HCT116 (cell line): ENCODE measurements around the gene MYH10. TPM values are rescaled to one million over a fixed set of nuclear protein-coding genes. Genes with fewer than 3 reads are reported as not detected.

Experiments used
- ATAC-seq: fragments of 200-7000 bp; cut with Tn5 transposase; 2 replicates; pipeline ENCODE4 v1.9.1; 2020; ENCODE audit warnings: mild to moderate bottlenecking, moderate library complexity
- BruUV-seq: library from RNA; stranded (reverse); fragments of 400-500 nt; replicated peaks from 2 replicates; lab custom pipeline; 2021; lab: Mats Ljungman, UMichigan
- CTCF ChIA-PET: fragments of 300-600 bp; sonication (Branson Sonifier 250); formaldehyde crosslinking; loops from one replicate; lab custom pipeline; 2021; ENCODE audit warnings: antibody characterized with exemption; lab: Charles Lee
- POLR2A ChIA-PET: fragments of 300-600, 350-600 bp; sonication (Branson Sonifier 250); formaldehyde crosslinking; loops from one replicate; lab custom pipeline; 2021; ENCODE audit warnings: antibody characterized with exemption; lab: Charles Lee
- RAD21 ChIA-PET, 2 experiments: fragments of 300-600 bp; sonication (Branson Sonifier 250); formaldehyde crosslinking; loops; one replicate each; lab custom pipeline; 2023; ENCODE audit warnings: low total read pairs in 2 of 2; ENCODE audit not compliant: uncharacterized antibody in 2 of 2, unreplicated experiment in 2 of 2, low non-redundant PET in 1 of 2; lab: Charles Lee
- DNase-seq: peaks from one replicate; pipeline ENCODE4 v3.0.0-alpha.2; 2010; ENCODE audit warnings: low read depth, low spot score
- H2AFZ ChIP-seq: fragments of 200-600 bp; shearing (Covaris generic), sonication (generic); 2 replicates; pipeline ENCODE4 v1.6.1; 2017; ENCODE audit warnings: low read depth, mixed run types, mixed read lengths, antibody characterized with exemption, low read length; ENCODE audit not compliant: poor library complexity, severe bottlenecking
- H3K27ac ChIP-seq: 2 replicates; pipeline ENCODE4 v1.5.1; 2012; ENCODE audit warnings: low read depth, low read length
- H3K27me3 ChIP-seq: fragments of 200-600 bp; sonication (generic); 2 replicates; pipeline ENCODE4 v1.6.1; 2016; ENCODE audit warnings: mixed run types, low read length, mixed read lengths; ENCODE audit not compliant: insufficient read depth
- H3K36me3 ChIP-seq, 2 experiments: fragments of 200-500 bp in 1 of 2; fragments of 200-600 bp in 1 of 2; sonication (Bioruptor generic) in 1 of 2; sonication (generic) in 1 of 2; 2 replicates each; pipeline versions ENCODE4 v1.5.1 to v1.6.1; 2014 to 2016; ENCODE audit warnings: low read length in 2 of 2, inconsistent platforms in 1 of 2, mixed read lengths in 1 of 2, mixed run types in 1 of 2; ENCODE audit not compliant: insufficient read depth in 2 of 2, control insufficient read depth in 1 of 2
- H3K4me1 ChIP-seq, 2 experiments: fragments of 200-600 bp in 1 of 2; sonication (generic) in 1 of 2; 2 replicates each; pipeline versions ENCODE4 v1.5.1 to v1.6.1; 2012 to 2017; ENCODE audit warnings: low read length in 2 of 2, inconsistent platforms in 1 of 2, mild to moderate bottlenecking in 1 of 2, mixed read lengths in 1 of 2, mixed run types in 1 of 2, moderate library complexity in 1 of 2; ENCODE audit not compliant: insufficient read depth in 2 of 2, control insufficient read depth in 1 of 2
- H3K4me2 ChIP-seq: fragments of 200-600 bp; sonication (generic); 2 replicates; pipeline ENCODE4 v1.6.1; 2017; ENCODE audit warnings: mixed run types, low read length, mixed read lengths
- H3K4me3 ChIP-seq, 2 experiments: fragments of 200-600 bp in 1 of 2; sonication (generic) in 1 of 2; replicated peaks in 1 of 2; 2 replicates each; pipeline ENCODE4 v1.5.1; 2011 to 2016; ENCODE audit warnings: low read length in 2 of 2, control low read depth in 1 of 2, low read depth in 1 of 2, mild to moderate bottlenecking in 1 of 2, mixed read lengths in 1 of 2, mixed run types in 1 of 2
- H3K79me2 ChIP-seq: fragments of 200-600 bp; sonication (generic); 2 replicates; pipeline ENCODE4 v1.6.1; 2017; ENCODE audit warnings: mild to moderate bottlenecking, mixed run types, low read length, moderate library complexity, mixed read lengths; ENCODE audit not compliant: insufficient read depth
- H3K9ac ChIP-seq: fragments of 200-600 bp; sonication (generic); 2 replicates; pipeline ENCODE4 v1.6.1; 2016; ENCODE audit warnings: low read length, mixed read lengths
- H3K9me2 ChIP-seq: fragments of 200-600 bp; sonication (generic), shearing (Covaris generic); 2 replicates; pipeline ENCODE4 v1.6.1; 2017; ENCODE audit warnings: mixed run types, mild to moderate bottlenecking, moderate library complexity; ENCODE audit not compliant: insufficient read depth
- H3K9me3 ChIP-seq, 2 experiments: fragments of 200-500 bp in 1 of 2; fragments of 200-600 bp in 1 of 2; sonication (Bioruptor generic) in 1 of 2; sonication (generic) in 1 of 2; 2 replicates each; pipeline ENCODE4 v1.6.1; 2014 to 2017; ENCODE audit warnings: low read length in 2 of 2, mixed read lengths in 2 of 2, inconsistent platforms in 1 of 2, low read depth in 1 of 2, mild to moderate bottlenecking in 1 of 2, mixed run types in 1 of 2, moderate library complexity in 1 of 2; ENCODE audit not compliant: control insufficient read depth in 1 of 2, insufficient read depth in 1 of 2
- H4K20me1 ChIP-seq: fragments of 200-600 bp; sonication (generic), shearing (Covaris generic); 2 replicates; pipeline ENCODE4 v1.6.1; 2017; ENCODE audit warnings: mixed run types, mild to moderate bottlenecking, moderate library complexity; ENCODE audit not compliant: insufficient read depth
- CBX3 ChIP-seq: IDR thresholded peaks from 2 replicates; pipeline ENCODE4 v1.6.1; 2012; ENCODE audit warnings: low read depth
- CEBPB ChIP-seq: IDR thresholded peaks from 2 replicates; pipeline ENCODE4 v1.6.1; 2012; ENCODE audit warnings: low read depth
- EGR1 ChIP-seq: IDR thresholded peaks from 2 replicates; pipeline ENCODE4 v1.6.1; 2012; ENCODE audit warnings: low read depth
- ELF1 ChIP-seq: IDR thresholded peaks from 2 replicates; pipeline ENCODE4 v1.6.1; 2012; ENCODE audit warnings: low read depth, borderline replicate concordance
- EZH2 ChIP-seq: fragments of 200-600 bp; sonication (generic); IDR thresholded peaks from 2 replicates; pipeline ENCODE4 v1.6.1; 2017; ENCODE audit warnings: antibody characterized with exemption, mixed run types
- FOSL1 ChIP-seq: IDR thresholded peaks from 2 replicates; pipeline ENCODE4 v1.6.1; 2012; ENCODE audit warnings: low read depth
- POLR2A ChIP-seq: IDR thresholded peaks from 2 replicates; pipeline ENCODE4 v1.7.0; 2011; ENCODE audit warnings: borderline replicate concordance; ENCODE audit not compliant: insufficient read depth, insufficient read length; ENCODE audit errors: extremely low read depth
- SP1 ChIP-seq: IDR thresholded peaks from 2 replicates; pipeline ENCODE4 v1.6.1; 2012; ENCODE audit warnings: low read depth
- SRF ChIP-seq: IDR thresholded peaks from 2 replicates; pipeline ENCODE4 v1.6.1; 2012; ENCODE audit warnings: low read depth
- TCF7L2 ChIP-seq: IDR thresholded peaks from 2 replicates; pipeline ENCODE4 v1.7.0; 2011; ENCODE audit warnings: borderline replicate concordance, inconsistent platforms; ENCODE audit not compliant: insufficient read depth, insufficient read length; ENCODE audit errors: extremely low read depth
- YY1 ChIP-seq: IDR thresholded peaks from 2 replicates; pipeline ENCODE4 v1.6.1; 2011; ENCODE audit warnings: low read length, low read depth, moderate library complexity, mild to moderate bottlenecking; ENCODE audit not compliant: insufficient replicate concordance; ENCODE audit errors: extremely low read depth
- ZFX ChIP-seq: fragments of 450-650 bp; IDR thresholded peaks from 2 replicates; pipeline ENCODE4 v1.6.1; 2017
- ZNF274 ChIP-seq: fragments of 200-500 bp; sonication (Bioruptor generic); IDR thresholded peaks from 2 replicates; pipeline ENCODE4 v1.6.1; 2014; ENCODE audit warnings: mild to moderate bottlenecking, low read depth, low read length, inconsistent platforms
- intact Hi-C: fragments of 100-400 bp; cut with micrococcal nuclease; formaldehyde crosslinking; loops from 2 replicates; pipeline ENCODE4 v1.10.0; 2022
- total RNA-seq: library from RNA; stranded (reverse); gene quantifications from one replicate; pipeline ENCODE4 v1.2.1, GENCODE V29; 2021; ENCODE audit not compliant: unreplicated experiment
- TF ChIP-seq, protein P1 (sequence below): IDR thresholded peaks from 2 replicates; pipeline ENCODE4 v1.6.1; 2012
- TF ChIP-seq, protein P2 (sequence below): IDR thresholded peaks from 2 replicates; pipeline ENCODE4 v1.6.1; 2011; ENCODE audit warnings: mild to moderate bottlenecking, low read length, moderate library complexity; ENCODE audit not compliant: insufficient replicate concordance; ENCODE audit errors: extremely low read depth
- TF ChIP-seq, protein P3 (sequence below): IDR thresholded peaks from 2 replicates; pipeline ENCODE4 v1.6.1; 2012; ENCODE audit warnings: low read depth

MYH10 gene
- total RNA-seq, 1 experiment from 2014 or later = 39.2 TPM

DNA sequence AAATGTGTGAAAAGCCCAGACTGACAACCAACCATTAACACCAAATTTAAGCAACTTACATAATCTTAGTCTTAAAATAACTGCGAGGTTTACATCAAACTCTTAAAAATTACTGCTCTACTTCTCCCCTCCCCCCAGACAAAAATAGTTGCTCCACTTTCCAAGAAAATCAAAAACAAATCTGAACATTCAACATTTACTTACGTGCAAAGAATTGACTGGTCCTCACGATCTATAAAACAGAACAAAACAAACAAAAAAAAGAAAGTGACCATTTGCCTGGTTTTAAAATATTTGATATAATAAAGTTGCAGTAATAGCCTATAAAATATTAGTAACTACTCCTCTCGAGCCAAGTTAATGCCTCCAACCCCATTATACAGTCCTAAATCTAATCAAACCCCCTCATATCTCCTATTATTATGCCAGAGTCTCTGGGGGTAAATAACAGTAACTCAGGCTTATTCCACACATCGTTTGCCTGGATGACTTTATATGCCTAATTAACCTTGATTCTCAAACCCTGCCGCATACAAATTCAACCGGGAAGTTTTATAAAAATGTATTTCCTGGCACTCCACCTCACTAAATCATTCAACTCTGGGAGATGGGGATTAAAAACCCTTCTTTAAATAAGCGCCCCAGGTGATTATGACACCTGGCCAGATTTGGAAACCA lies 41.5 kb downstream of the MYH10 start:
- RAD21 ChIA-PET = no interaction called here
- POLR2A ChIA-PET = no interaction called here
- intact Hi-C loops = no loop called here
- Histone ChIP-seq H3K4me3 (no peak overlapping the region), H3K27ac (no peak overlapping the region), H3K9me2 (no peaks in the 10 kb centered on the region), H4K20me1 (0 out of 2 replicates have a peak, but pooled peaks cover 4% of the 10 kb centered on the region), H3K4me1 (no peaks in the 10 kb centered on the region), H3K9ac (no peak overlapping the region), H3K9me3 (no peaks in the 10 kb centered on the region), H3K36me3 (no peaks in the 10 kb centered on the region), H3K27me3 (no peaks in the 10 kb centered on the region), H3K79me2 (no peaks in the 10 kb centered on the region), H3K4me2 (no peak overlapping the region), H2AFZ (no peak overlapping the region)
- BruUV-seq = no TSS peak
- CTCF ChIA-PET = no interaction called here
- TF ChIP-seq CBX3 (no peak), CEBPB (no peak), EZH2 (no peak), EGR1 (no peak), YY1 (no peak), SP1 (no peak), ELF1 (no peak), ZNF274 (no peak), POLR2A (no peak), ZFX (no peak), SRF (no peak), TCF7L2 (no peak), FOSL1 (no peak)
- TF ChIP-seq, protein P1, sequence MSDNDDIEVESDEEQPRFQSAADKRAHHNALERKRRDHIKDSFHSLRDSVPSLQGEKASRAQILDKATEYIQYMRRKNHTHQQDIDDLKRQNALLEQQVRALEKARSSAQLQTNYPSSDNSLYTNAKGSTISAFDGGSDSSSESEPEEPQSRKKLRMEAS = no peak
- TF ChIP-seq, protein P2, sequence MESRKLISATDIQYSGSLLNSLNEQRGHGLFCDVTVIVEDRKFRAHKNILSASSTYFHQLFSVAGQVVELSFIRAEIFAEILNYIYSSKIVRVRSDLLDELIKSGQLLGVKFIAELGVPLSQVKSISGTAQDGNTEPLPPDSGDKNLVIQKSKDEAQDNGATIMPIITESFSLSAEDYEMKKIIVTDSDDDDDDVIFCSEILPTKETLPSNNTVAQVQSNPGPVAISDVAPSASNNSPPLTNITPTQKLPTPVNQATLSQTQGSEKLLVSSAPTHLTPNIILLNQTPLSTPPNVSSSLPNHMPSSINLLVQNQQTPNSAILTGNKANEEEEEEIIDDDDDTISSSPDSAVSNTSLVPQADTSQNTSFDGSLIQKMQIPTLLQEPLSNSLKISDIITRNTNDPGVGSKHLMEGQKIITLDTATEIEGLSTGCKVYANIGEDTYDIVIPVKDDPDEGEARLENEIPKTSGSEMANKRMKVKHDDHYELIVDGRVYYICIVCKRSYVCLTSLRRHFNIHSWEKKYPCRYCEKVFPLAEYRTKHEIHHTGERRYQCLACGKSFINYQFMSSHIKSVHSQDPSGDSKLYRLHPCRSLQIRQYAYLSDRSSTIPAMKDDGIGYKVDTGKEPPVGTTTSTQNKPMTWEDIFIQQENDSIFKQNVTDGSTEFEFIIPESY = no peak
- TF ChIP-seq, protein P3, sequence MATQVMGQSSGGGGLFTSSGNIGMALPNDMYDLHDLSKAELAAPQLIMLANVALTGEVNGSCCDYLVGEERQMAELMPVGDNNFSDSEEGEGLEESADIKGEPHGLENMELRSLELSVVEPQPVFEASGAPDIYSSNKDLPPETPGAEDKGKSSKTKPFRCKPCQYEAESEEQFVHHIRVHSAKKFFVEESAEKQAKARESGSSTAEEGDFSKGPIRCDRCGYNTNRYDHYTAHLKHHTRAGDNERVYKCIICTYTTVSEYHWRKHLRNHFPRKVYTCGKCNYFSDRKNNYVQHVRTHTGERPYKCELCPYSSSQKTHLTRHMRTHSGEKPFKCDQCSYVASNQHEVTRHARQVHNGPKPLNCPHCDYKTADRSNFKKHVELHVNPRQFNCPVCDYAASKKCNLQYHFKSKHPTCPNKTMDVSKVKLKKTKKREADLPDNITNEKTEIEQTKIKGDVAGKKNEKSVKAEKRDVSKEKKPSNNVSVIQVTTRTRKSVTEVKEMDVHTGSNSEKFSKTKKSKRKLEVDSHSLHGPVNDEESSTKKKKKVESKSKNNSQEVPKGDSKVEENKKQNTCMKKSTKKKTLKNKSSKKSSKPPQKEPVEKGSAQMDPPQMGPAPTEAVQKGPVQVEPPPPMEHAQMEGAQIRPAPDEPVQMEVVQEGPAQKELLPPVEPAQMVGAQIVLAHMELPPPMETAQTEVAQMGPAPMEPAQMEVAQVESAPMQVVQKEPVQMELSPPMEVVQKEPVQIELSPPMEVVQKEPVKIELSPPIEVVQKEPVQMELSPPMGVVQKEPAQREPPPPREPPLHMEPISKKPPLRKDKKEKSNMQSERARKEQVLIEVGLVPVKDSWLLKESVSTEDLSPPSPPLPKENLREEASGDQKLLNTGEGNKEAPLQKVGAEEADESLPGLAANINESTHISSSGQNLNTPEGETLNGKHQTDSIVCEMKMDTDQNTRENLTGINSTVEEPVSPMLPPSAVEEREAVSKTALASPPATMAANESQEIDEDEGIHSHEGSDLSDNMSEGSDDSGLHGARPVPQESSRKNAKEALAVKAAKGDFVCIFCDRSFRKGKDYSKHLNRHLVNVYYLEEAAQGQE = no peak
- DNase-seq (no peak), ATAC-seq (no peak)
